ENCODE measurements around the gene MID1IP1. TPM values are rescaled to one million over a fixed set of nuclear protein-coding genes. Genes with fewer than 3 reads are reported as not detected.

Gene MID1IP1
- total and polyA plus RNA-seq, 9 donors = 14.5 to 80.9 (median 54.0) TPM

DNA sequence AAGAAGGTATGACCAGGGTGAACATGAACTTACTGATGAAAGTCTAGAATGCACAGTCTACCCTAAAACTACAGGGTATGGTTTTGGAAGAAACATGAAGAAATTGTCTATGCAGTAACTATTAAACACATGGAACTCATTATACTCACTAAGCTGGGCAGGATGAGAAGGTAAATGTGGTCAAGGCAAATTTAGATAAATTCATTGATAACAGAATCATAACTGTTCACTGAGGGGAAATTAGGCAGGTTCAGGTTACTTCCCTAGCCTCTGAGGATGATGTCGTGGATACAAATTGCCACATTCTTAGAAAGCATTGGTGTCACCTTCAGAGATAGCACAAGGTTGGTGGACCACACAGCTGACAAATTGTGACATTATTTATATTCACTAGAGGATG lies 40.4 kb upstream of the MID1IP1 start:
- DNase-seq = no peak
- Histone ChIP-seq H3K4me3 (no peak overlapping the region), H3K36me3 (no peaks in the 10 kb centered on the region), H3K27me3 (no peaks in the 10 kb centered on the region), H3K9me3 (no peaks in the 10 kb centered on the region), H3K4me1 (ENCODE audit: insufficient read depth) (no peaks in the 10 kb centered on the region), H3K27ac (no peak overlapping the region)
- WGBS, 3 donors = 63 to 68% (median 65%) methylated on average over 1 of the region's 1 CpG
- TF ChIP-seq, protein P1, sequence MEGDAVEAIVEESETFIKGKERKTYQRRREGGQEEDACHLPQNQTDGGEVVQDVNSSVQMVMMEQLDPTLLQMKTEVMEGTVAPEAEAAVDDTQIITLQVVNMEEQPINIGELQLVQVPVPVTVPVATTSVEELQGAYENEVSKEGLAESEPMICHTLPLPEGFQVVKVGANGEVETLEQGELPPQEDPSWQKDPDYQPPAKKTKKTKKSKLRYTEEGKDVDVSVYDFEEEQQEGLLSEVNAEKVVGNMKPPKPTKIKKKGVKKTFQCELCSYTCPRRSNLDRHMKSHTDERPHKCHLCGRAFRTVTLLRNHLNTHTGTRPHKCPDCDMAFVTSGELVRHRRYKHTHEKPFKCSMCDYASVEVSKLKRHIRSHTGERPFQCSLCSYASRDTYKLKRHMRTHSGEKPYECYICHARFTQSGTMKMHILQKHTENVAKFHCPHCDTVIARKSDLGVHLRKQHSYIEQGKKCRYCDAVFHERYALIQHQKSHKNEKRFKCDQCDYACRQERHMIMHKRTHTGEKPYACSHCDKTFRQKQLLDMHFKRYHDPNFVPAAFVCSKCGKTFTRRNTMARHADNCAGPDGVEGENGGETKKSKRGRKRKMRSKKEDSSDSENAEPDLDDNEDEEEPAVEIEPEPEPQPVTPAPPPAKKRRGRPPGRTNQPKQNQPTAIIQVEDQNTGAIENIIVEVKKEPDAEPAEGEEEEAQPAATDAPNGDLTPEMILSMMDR (IDR thresholded peaks at IDR 0.05) = no peak
- TF ChIP-seq POLR2A (IDR thresholded peaks at IDR 0.05) = no peak
- TF ChIP-seq EP300 (IDR thresholded peaks at IDR 0.05) = no peak
- intact Hi-C loops (cut with DNase I) = loop anchor here in 1 of 4 donors (10.0 kb wide), 1 partner anchor 384 kb away; no protein-coding TSS in a partner anchor

DNA sequence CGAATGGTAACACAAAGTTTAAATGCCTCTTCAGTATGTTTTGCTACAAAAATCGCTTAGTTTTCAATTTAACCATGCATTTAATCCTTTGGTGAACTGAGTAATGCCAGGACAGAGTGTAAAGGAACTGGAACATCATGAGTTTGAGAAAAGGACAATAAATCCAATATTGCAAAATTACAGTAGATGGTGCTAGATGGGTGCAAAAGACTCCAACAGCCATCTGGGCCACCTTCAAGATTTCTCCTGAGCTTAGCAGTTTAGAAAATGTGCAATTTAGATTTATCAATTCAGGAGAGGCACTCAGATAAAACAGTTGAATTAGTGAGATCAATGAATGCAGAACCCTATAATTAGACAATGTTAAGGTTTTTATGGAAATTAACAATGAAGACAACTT lies 33.2 kb upstream of the MID1IP1 start:
- 14 to 21% (median 15%) methylated on average over 2 of the region's 2 CpGs for WGBS, 3 donors
- Histone ChIP-seq H3K9me3 (no peaks in the 10 kb centered on the region), H3K27me3 (no peaks in the 10 kb centered on the region), H3K4me1 (ENCODE audit: insufficient read depth) (no peaks in the 10 kb centered on the region), H3K4me3 (no peak overlapping the region), H3K36me3 (no peaks in the 10 kb centered on the region), H3K27ac (no peak overlapping the region)
- no peak for TF ChIP-seq POLR2A (IDR thresholded peaks at IDR 0.05)
- TF ChIP-seq, protein P1 (IDR thresholded peaks at IDR 0.05) = peak in 2 of 3 donors; percentile 36 to 37
- DNase-seq = no peak
- intact Hi-C loops (cut with DNase I) = loop anchor here in 1 of 4 donors (10.0 kb wide), 1 partner anchor 377 kb away; no protein-coding TSS in a partner anchor

DNA sequence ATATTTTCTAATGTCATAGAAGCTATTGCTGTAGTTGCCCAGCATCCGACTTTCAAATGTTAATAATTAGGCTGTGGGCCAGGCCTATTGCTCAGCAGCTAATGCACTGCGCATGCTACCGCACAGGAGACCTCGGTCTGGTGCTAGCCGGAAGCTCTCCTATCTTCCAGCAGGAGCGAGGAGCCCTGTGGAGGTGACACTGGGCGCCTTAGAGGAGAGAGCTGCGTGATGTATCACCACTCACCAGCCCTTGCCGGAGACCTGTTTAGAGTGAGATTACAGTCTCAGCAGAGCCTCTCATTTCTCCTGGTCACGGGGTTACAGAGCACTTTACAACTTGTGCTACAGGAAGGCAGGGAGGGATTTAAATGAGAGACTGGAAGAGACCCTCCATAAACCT lies 31.1 kb upstream of the MID1IP1 start:
- Histone ChIP-seq H3K9me3 (no peaks in the 10 kb centered on the region), H3K36me3 (no peaks in the 10 kb centered on the region), H3K4me3 (no peak overlapping the region), H3K27ac (no peak overlapping the region), H3K27me3 (no peaks in the 10 kb centered on the region), H3K4me1 (ENCODE audit: insufficient read depth) (no peaks in the 10 kb centered on the region)
- intact Hi-C loops (cut with DNase I) = no loop called here
- WGBS, 3 donors = 79 to 92% (median 82%) methylated on average over 10 of the region's 10 CpGs
- no peak for DNase-seq
- no peak for TF ChIP-seq EP300 (IDR thresholded peaks at IDR 0.05)
- no peak for TF ChIP-seq POLR2A (IDR thresholded peaks at IDR 0.05)

DNA sequence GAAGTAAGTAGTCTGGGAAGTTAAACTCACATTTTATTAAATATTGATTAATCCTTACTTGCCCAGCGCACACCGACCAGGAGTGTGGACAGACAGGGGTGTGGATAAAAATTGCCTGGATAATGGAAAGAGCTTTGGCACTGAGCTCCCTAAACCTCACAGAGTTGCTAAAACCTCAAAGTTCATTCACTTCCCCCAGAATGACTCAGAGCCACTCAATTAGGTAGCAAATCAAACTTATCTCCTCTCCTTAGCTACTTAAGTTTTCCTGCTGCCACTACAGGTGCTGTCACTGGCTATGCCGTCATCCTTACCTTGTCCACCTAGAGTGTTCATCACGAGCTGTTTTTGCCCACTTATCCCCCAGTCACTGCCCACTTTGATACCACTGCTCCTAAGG lies 27.0 kb upstream of the MID1IP1 start:
- TF ChIP-seq POLR2A (IDR thresholded peaks at IDR 0.05) (no peak), EP300 (IDR thresholded peaks at IDR 0.05) (no peak)
- TF ChIP-seq, protein P1 (IDR thresholded peaks at IDR 0.05) = no peak
- DNase-seq = no peak
- no peak overlapping the region for H3K27ac ChIP-seq
- H3K27me3 ChIP-seq = no peaks in the 10 kb centered on the region
- no peak overlapping the region for H3K4me3 ChIP-seq
- H3K9me3 ChIP-seq = no peaks in the 10 kb centered on the region
- no peaks in the 10 kb centered on the region for H3K36me3 ChIP-seq
- intact Hi-C loops (cut with DNase I) = no loop called here
- whole genome bisulfite sequencing, 3 donors = 72 to 85% (median 76%) methylated on average over 4 of the region's 4 CpGs
- H3K4me1 ChIP-seq (ENCODE audit: insufficient read depth) = no peaks in the 10 kb centered on the region

DNA sequence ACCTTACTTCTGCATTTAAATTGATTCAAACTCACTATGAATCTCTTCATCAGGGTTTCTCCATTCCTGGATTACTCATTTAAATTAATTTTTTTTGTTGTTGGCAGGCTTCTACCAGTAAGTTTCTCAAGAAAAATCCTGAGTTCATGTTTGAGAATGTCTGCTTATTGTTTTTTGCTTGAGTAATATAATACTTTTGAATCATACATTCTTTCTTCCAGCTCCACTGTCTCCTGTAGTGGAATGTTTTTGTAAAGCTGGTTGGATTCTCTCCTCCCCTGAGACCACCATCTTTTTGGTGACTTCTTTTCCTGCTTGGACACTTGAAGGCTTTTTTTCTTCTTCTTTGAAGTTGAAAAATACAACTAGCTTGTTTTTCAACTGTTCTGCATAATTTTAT lies 4.3 kb upstream of the MID1IP1 start:
- DNase-seq = no peak
- no peaks in the 10 kb centered on the region for H3K9me3 ChIP-seq
- intact Hi-C loops (cut with DNase I) = no loop called here
- no peaks in the 10 kb centered on the region for H3K36me3 ChIP-seq
- H3K27me3 ChIP-seq = no peaks in the 10 kb centered on the region
- TF ChIP-seq POLR2A (IDR thresholded peaks at IDR 0.05) = no peak
- no peak for TF ChIP-seq EP300 (IDR thresholded peaks at IDR 0.05)
- TF ChIP-seq, protein P1 (IDR thresholded peaks at IDR 0.05) = no peak
- H3K4me1 ChIP-seq (ENCODE audit: insufficient read depth) = no peaks in the 10 kb centered on the region
- H3K27ac ChIP-seq = no peak overlapping the region
- no peak overlapping the region for H3K4me3 ChIP-seq

All from ovary (tissue), 9 donors.